Neural crest cell (in vitro differentiated cells): Measurements from ENCODE around the gene HOXC13. TPM values are rescaled to one million over a fixed set of nuclear protein-coding genes. Genes with fewer than 3 reads are reported as not detected.

Experiments used
- DNase-seq: peaks from one replicate; pipeline ENCODE4 v3.0.0; 2021; ENCODE audit warnings: low read depth, mixed read lengths, low spot score
- H3K27ac Mint-ChIP-seq: one replicate; pipeline ENCODE4 v1.8.0; 2021; ENCODE audit warnings: mild to moderate bottlenecking, mixed read lengths; ENCODE audit not compliant: unreplicated experiment
- H3K27me3 Mint-ChIP-seq: 2 replicates; pipeline ENCODE4 v1.8.0; 2021; ENCODE audit warnings: low read depth, mild to moderate bottlenecking, mixed read lengths
- H3K36me3 Mint-ChIP-seq: 2 replicates; pipeline ENCODE4 v1.8.0; 2021; ENCODE audit warnings: low read depth, mild to moderate bottlenecking, mixed read lengths
- H3K4me1 Mint-ChIP-seq: 2 replicates; pipeline ENCODE4 v1.8.0; 2021; ENCODE audit warnings: mixed read lengths
- H3K4me3 Mint-ChIP-seq: one replicate; pipeline ENCODE4 v1.8.0; 2021; ENCODE audit warnings: mild to moderate bottlenecking, mixed read lengths
- H3K9me3 Mint-ChIP-seq: 2 replicates; pipeline ENCODE4 v1.8.0; 2021; ENCODE audit warnings: mixed read lengths
- total RNA-seq: library from RNA; stranded (reverse); gene quantifications from 2 replicates; pipeline ENCODE4 v1.2.1, GENCODE V29; 2021
- TF ChIP-seq, protein P1 (sequence below): fragments of 200-600 bp; sonication (generic); conservative IDR thresholded peaks from 2 replicates; pipeline ENCODE4 v1.5.0; 2021; ENCODE audit warnings: antibody characterized with exemption, mild to moderate bottlenecking

HOXC13 gene
- total RNA-seq, 1 donor from 2014 or later = not detected

DNA sequence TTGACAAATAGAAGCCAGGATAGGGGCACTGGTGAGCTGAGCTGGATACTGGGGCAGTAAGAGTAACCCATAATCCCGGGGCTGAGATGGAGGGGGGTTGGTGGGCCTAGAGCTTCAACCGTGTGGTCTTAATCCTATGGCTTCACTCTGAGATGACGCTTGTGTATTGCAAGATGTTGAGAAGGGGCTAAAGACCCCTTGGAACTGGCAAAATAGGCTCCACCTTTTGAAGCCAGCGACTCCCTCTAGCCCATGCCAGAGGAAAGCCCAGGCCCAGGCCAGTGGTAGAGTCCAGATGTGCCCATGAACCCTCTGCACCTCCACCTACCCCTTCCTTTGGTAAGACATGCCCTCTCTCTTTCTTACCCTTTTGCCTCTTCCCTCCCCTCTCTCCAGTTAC, 20.7 kb downstream of the HOXC13 start:
- Mint-ChIP-seq H3K27me3 (peaks cover 99% of the 10 kb centered on the region), H3K36me3 (no peaks in the 10 kb centered on the region), H3K4me1 (no peaks in the 10 kb centered on the region), H3K4me3 (no peak overlapping the region), H3K9me3 (no peaks in the 10 kb centered on the region), H3K27ac (no peak overlapping the region)
- no peak for DNase-seq
- TF ChIP-seq, protein P1, sequence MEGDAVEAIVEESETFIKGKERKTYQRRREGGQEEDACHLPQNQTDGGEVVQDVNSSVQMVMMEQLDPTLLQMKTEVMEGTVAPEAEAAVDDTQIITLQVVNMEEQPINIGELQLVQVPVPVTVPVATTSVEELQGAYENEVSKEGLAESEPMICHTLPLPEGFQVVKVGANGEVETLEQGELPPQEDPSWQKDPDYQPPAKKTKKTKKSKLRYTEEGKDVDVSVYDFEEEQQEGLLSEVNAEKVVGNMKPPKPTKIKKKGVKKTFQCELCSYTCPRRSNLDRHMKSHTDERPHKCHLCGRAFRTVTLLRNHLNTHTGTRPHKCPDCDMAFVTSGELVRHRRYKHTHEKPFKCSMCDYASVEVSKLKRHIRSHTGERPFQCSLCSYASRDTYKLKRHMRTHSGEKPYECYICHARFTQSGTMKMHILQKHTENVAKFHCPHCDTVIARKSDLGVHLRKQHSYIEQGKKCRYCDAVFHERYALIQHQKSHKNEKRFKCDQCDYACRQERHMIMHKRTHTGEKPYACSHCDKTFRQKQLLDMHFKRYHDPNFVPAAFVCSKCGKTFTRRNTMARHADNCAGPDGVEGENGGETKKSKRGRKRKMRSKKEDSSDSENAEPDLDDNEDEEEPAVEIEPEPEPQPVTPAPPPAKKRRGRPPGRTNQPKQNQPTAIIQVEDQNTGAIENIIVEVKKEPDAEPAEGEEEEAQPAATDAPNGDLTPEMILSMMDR = no peak

DNA sequence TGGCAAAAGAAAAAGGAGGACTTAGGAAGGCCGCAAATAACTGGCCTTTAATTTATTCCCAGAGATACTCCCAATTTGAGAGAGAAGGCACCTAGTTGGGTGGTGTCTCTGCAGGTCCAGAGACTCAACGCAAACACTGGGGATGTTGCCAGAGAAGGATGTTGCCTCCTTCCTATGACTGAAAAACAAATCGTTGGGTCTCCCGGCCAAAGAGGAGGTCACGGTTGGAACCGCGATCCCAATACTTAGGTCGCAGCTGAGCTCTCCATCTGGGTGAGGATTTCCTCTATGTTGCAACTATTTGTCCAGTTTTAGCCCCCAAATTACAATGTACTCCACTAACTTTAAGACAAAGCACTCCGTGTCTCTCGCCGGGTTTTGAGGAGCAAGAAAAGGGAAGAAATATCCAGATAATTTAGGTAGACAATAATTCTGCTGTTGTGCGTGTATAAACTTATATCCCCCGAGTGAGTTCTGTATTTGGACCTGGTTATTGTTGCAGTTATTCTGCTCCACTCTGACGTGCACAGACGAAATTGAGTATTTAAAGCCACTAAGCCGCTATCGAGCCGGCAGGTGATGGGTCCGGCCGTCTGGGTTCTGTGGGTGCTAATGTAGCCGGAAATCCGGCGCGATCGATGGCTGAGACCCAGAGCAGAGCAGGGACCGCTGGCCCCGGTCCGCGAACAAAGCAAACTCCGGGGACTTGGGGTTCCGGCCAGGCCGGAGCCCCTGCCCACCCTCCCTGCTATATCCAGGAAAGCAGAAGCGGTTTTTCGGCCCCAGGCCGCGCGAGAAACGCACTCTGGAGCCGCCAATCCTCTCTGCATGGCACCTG, 21.8 kb downstream of the HOXC13 start:
- peaks cover 100% of the 10 kb centered on the region for H3K27me3 Mint-ChIP-seq
- no peak overlapping the region for H3K4me3 Mint-ChIP-seq
- TF ChIP-seq, protein P1 = no peak

DNA sequence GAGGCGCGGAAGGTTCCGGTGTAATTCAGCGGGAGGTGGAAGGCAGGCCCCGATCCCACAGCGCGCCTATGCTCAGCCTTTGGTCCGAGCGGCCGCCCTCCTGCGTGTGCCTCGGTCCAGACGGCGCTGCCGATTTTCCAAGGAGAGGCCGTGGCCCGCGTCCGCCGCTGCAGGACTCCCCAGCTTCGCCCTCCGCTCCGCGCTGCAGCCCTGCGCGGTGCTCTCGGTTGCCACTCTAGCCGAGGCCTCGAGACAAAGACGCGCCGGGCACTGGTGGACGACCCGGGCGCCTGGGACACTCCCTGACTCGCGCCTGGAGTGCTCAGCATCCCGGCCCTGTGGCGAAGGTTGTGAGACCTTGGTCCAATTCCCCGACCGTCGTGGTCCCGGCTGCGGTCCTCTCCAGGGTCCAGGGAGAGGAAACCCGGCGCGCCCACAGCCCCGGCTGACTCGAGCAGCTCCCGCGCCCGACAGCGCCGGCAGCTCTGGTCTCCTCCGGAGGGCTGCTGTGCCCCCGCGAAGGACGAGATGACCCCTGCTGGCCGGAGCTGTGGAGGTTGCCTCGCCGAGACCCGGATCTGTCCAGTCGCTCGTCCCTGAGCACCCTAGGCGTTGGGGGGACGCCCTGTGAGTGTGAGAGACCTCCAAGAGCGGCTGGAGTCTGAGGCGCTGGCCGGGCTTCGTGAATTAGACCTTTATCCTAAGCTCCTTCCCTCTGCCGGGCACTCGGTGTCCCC, 22.6 kb downstream of the HOXC13 start:
- Mint-ChIP-seq H3K4me3 (no peak overlapping the region), H3K27me3 (peaks cover 100% of the 10 kb centered on the region), H3K9me3 (no peaks in the 10 kb centered on the region), H3K4me1 (no peaks in the 10 kb centered on the region), H3K36me3 (no peaks in the 10 kb centered on the region), H3K27ac (no peak overlapping the region)
- TF ChIP-seq, protein P1 = no peak
- no peak for DNase-seq

More for the DNA sequence above, 21.8 kb downstream of the HOXC13 start:
- Mint-ChIP-seq H3K4me1 (no peaks in the 10 kb centered on the region), H3K36me3 (no peaks in the 10 kb centered on the region), H3K9me3 (no peaks in the 10 kb centered on the region), H3K27ac (no peak overlapping the region)
- DNase-seq = no peak

DNA sequence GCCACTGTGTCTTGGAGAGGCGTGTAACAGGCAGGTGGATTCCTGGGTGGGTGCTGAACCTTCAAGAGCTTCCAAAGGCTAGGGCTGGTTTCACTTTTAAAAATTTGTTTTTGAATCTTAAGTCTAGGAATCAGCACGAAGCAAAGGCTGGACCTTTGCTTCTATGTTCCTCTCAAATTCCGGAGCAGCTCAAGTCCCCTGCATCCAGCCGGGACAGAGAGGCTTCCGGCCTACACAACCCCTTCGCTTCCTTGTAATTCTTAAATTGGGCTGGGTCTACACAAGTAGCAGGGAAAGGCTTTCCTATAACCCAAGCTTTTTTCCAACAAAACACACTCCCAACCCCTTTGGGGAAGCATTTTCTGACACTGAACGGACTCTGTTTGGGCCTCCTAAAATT, 24.4 kb downstream of the HOXC13 start:
- H3K4me3 Mint-ChIP-seq = no peak overlapping the region
- H3K36me3 Mint-ChIP-seq = no peaks in the 10 kb centered on the region
- peaks cover 100% of the 10 kb centered on the region for H3K27me3 Mint-ChIP-seq
- TF ChIP-seq, protein P1 = no peak
- H3K4me1 Mint-ChIP-seq = no peaks in the 10 kb centered on the region
- DNase-seq = no peak
- H3K27ac Mint-ChIP-seq = no peak overlapping the region
- no peaks in the 10 kb centered on the region for H3K9me3 Mint-ChIP-seq

DNA sequence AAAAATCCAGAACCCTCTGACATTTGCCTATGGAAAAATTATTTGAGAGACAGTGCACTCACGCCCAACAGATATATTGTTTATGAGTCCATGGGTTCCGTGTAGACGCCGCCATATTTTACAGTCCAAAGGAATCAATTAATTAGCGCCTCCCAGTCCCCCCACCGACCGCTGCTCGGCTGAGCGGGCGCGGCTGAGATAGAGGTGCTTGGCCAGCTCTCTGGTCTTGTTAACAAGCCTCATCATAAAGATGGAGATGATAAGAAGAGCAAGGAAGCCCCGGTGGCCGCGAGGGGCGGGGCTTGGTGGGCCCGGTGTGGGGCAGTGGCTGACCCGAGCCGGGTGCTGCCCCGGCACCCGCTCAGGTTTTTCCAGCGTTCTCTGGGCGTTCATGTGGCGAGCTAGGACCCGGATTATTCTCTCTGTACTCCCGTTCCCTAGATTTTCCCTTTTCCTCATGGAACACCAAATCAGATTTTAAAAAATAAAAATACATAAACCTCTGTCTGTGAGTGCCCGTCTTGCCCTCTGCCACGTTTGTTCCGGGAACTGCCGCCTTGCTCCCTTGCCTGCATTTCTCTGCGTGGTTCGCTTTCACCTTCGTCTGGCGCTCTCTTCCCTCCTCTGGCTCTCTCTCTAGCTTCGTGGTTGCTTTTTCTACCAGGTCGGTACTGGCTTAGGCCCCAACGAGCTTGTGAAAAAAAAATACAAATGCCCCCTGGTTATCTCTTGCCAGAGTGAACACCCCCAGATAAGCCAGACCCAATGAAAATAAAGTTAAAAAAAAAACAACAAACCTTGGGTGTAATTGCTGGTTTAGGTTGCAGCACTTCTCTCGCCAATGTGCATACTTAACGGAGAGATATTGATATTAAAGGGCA, 25.0 kb downstream of the HOXC13 start:
- Mint-ChIP-seq H3K27ac (no peak overlapping the region), H3K4me3 (no peak overlapping the region), H3K9me3 (no peaks in the 10 kb centered on the region), H3K36me3 (no peaks in the 10 kb centered on the region), H3K27me3 (peaks cover 100% of the 10 kb centered on the region), H3K4me1 (no peaks in the 10 kb centered on the region)
- DNase-seq = no peak
- TF ChIP-seq, protein P1 = no peak
